ENCODE data around the gene GINM1. TPM values are rescaled to one million over a fixed set of nuclear protein-coding genes. Genes with fewer than 3 reads are reported as not detected.

GINM1 gene
- polyA plus RNA-seq, 1 donor from 2014 or later, result 28.4 TPM

DNA sequence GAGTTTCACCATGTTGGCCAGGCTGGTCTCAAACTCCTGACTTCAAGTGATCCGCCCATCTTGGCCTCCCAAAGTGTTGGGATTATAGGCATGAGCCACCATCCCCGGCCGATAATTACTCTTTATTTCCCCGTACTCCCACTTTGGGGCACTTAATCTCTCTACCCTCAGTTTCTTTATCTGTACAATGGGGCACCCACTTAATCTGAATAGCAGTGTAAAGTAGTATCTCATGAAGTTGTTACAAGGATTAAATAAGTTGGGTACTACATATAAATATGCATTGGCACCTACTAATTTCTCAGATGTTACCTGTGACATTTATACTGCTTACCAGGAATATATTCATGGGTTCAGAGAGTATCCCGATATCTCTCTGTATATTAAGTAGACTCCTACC is 15.2 kb downstream of the GINM1 start:
- Histone ChIP-seq H3K36me3 (ENCODE audit: insufficient read depth, low read length) (peaks cover 8% of the 10 kb centered on the region), H3K9ac (ENCODE audit: low read length) (no peak overlapping the region)
- TF ChIP-seq RAD21 (conservative IDR thresholded peaks at IDR 0.05) (no peak), POLR2AphosphoS5 (IDR thresholded peaks at IDR 0.05) (no peak), TAF1 (IDR thresholded peaks at IDR 0.05; ENCODE audit: low read depth) (no peak), EP300 (conservative IDR thresholded peaks at IDR 0.05; ENCODE audit: poor library complexity, severe bottlenecking) (no peak), EZH2 (IDR thresholded peaks at IDR 0.05; ENCODE audit: borderline replicate concordance, insufficient read depth, low read length, poor library complexity, severe bottlenecking) (no peak), MXI1 (conservative IDR thresholded peaks at IDR 0.05; ENCODE audit: poor library complexity, severe bottlenecking) (no peak), SMC3 (conservative IDR thresholded peaks at IDR 0.05; ENCODE audit: poor library complexity) (no peak)
- TF ChIP-seq, protein P1, sequence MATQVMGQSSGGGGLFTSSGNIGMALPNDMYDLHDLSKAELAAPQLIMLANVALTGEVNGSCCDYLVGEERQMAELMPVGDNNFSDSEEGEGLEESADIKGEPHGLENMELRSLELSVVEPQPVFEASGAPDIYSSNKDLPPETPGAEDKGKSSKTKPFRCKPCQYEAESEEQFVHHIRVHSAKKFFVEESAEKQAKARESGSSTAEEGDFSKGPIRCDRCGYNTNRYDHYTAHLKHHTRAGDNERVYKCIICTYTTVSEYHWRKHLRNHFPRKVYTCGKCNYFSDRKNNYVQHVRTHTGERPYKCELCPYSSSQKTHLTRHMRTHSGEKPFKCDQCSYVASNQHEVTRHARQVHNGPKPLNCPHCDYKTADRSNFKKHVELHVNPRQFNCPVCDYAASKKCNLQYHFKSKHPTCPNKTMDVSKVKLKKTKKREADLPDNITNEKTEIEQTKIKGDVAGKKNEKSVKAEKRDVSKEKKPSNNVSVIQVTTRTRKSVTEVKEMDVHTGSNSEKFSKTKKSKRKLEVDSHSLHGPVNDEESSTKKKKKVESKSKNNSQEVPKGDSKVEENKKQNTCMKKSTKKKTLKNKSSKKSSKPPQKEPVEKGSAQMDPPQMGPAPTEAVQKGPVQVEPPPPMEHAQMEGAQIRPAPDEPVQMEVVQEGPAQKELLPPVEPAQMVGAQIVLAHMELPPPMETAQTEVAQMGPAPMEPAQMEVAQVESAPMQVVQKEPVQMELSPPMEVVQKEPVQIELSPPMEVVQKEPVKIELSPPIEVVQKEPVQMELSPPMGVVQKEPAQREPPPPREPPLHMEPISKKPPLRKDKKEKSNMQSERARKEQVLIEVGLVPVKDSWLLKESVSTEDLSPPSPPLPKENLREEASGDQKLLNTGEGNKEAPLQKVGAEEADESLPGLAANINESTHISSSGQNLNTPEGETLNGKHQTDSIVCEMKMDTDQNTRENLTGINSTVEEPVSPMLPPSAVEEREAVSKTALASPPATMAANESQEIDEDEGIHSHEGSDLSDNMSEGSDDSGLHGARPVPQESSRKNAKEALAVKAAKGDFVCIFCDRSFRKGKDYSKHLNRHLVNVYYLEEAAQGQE (IDR thresholded peaks at IDR 0.05; ENCODE audit: borderline replicate concordance), result no peak
- TF ChIP-seq, protein P2, sequence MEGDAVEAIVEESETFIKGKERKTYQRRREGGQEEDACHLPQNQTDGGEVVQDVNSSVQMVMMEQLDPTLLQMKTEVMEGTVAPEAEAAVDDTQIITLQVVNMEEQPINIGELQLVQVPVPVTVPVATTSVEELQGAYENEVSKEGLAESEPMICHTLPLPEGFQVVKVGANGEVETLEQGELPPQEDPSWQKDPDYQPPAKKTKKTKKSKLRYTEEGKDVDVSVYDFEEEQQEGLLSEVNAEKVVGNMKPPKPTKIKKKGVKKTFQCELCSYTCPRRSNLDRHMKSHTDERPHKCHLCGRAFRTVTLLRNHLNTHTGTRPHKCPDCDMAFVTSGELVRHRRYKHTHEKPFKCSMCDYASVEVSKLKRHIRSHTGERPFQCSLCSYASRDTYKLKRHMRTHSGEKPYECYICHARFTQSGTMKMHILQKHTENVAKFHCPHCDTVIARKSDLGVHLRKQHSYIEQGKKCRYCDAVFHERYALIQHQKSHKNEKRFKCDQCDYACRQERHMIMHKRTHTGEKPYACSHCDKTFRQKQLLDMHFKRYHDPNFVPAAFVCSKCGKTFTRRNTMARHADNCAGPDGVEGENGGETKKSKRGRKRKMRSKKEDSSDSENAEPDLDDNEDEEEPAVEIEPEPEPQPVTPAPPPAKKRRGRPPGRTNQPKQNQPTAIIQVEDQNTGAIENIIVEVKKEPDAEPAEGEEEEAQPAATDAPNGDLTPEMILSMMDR (IDR thresholded peaks at IDR 0.05; ENCODE audit: poor library complexity, severe bottlenecking), result no peak

DNA sequence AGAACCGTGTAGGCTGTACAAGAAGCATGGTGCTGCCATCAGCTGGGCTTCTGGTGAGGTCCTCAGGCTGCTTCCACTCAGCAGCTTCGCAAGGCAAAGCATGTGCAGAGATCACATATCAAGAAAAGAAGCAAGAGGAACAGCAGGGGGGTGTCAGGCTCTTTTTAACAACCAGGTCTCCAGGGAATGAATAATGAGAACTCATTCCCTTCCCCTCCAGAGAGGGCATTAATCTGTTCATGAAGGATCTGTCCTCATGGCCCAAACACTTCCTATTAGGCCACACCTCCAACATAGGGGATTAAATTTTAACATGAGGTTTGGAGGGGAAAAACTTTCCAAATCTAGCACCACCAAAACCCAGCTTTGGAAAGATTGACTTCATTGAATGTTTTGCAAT is 20.0 kb downstream of the GINM1 start:
- no peaks in the 10 kb centered on the region for H3K27me3 ChIP-seq (ENCODE audit: insufficient read depth, low read depth, low read length)
- H3K9ac ChIP-seq (ENCODE audit: low read length), result no peak overlapping the region
- no peaks in the 10 kb centered on the region for H3K9me2 ChIP-seq (ENCODE audit: insufficient read depth, low read length)
- H3K4me3 ChIP-seq (ENCODE audit: low read length), result no peak overlapping the region
- no peaks in the 10 kb centered on the region for H3F3A ChIP-seq (ENCODE audit: insufficient read depth, low read length, poor library complexity, severe bottlenecking)
- no peak overlapping the region for H2AFZ ChIP-seq (ENCODE audit: low read depth, low read length)
- no peaks in the 10 kb centered on the region for H3K79me2 ChIP-seq (replicated peaks; ENCODE audit: insufficient read depth, low read length)
- TF ChIP-seq SMC3 (conservative IDR thresholded peaks at IDR 0.05; ENCODE audit: poor library complexity) (no peak), TAF1 (IDR thresholded peaks at IDR 0.05; ENCODE audit: low read depth) (no peak), MXI1 (conservative IDR thresholded peaks at IDR 0.05; ENCODE audit: poor library complexity, severe bottlenecking) (no peak), POLR2AphosphoS5 (IDR thresholded peaks at IDR 0.05) (no peak), EP300 (conservative IDR thresholded peaks at IDR 0.05; ENCODE audit: poor library complexity, severe bottlenecking) (no peak), RAD21 (conservative IDR thresholded peaks at IDR 0.05) (no peak)
- TF ChIP-seq, protein P2 (IDR thresholded peaks at IDR 0.05; ENCODE audit: poor library complexity, severe bottlenecking), result no peak
- TF ChIP-seq, protein P1 (IDR thresholded peaks at IDR 0.05; ENCODE audit: borderline replicate concordance), result no peak
- no peak overlapping the region for H3K4me2 ChIP-seq (ENCODE audit: low read length)
- no peaks in the 10 kb centered on the region for H3K9me3 ChIP-seq (ENCODE audit: low read length)
- H3K27ac ChIP-seq (ENCODE audit: low read length), result no peak overlapping the region
- H4K20me1 ChIP-seq (ENCODE audit: insufficient read depth), result no peaks in the 10 kb centered on the region
- H3K36me3 ChIP-seq (ENCODE audit: insufficient read depth, low read length), result peaks cover 15% of the 10 kb centered on the region

More for the DNA sequence above, 15.2 kb downstream of the GINM1 start:
- Histone ChIP-seq H3K9me2 (ENCODE audit: insufficient read depth, low read length) (no peaks in the 10 kb centered on the region), H3K9me3 (ENCODE audit: low read length) (no peaks in the 10 kb centered on the region), H3K27ac (ENCODE audit: low read length) (no peak overlapping the region), H3K4me2 (ENCODE audit: low read length) (no peak overlapping the region), H2AFZ (ENCODE audit: low read depth, low read length) (no peak overlapping the region), H3K27me3 (ENCODE audit: insufficient read depth, low read depth, low read length) (no peaks in the 10 kb centered on the region), H3K79me2 (replicated peaks; ENCODE audit: insufficient read depth, low read length) (no peaks in the 10 kb centered on the region), H4K20me1 (ENCODE audit: insufficient read depth) (no peaks in the 10 kb centered on the region), H3K4me3 (ENCODE audit: low read length) (no peak overlapping the region), H3F3A (ENCODE audit: insufficient read depth, low read length, poor library complexity, severe bottlenecking) (no peaks in the 10 kb centered on the region)

All from neural cell (in vitro differentiated cells).